Peyer's patch (tissue), 4 donors: ENCODE results near the gene PAN3. TPM values are rescaled to one million over a fixed set of nuclear protein-coding genes. Genes with fewer than 3 reads are reported as not detected.
"Not testable (repeated sequence)": the region's sequence is repeated elsewhere in the genome, so short reads cannot be mapped to it uniquely, and the experiment has no call there.

Source experiments
- DNase-seq, 3 donors: peaks; one replicate each; pipeline ENCODE4 v3.0.0-alpha.2; 2017 to 2019
- H3K27ac ChIP-seq, 4 donors: fragments of 200-600 bp; sonication (generic); one replicate each; pipeline ENCODE4 v1.5.1; 2016 to 2019
- H3K27me3 ChIP-seq, 2 donors: fragments of 200-600 bp; sonication (generic); one replicate each; pipeline ENCODE4 v1.5.1; 2019
- H3K36me3 ChIP-seq, 3 donors: fragments of 200-600 bp; sonication (generic); one replicate each; pipeline ENCODE4 v1.5.1; 2016 to 2019
- H3K4me1 ChIP-seq, 4 donors: fragments of 200-600 bp; sonication (generic); one replicate each; pipeline ENCODE4 v1.5.1; 2016 to 2019
- H3K4me3 ChIP-seq, 4 donors: fragments of 200-600 bp; sonication (generic); 1 replicate in 3 of 4; 2 replicates in 1 of 4; pipeline ENCODE4 v1.5.1; 2016 to 2019; ENCODE audit warnings: mild to moderate bottlenecking in 1 of 4
- H3K9me3 ChIP-seq, 4 donors: fragments of 200-600 bp; sonication (generic); one replicate each; pipeline ENCODE4 v1.5.1; 2016 to 2019; ENCODE audit warnings: mild to moderate bottlenecking in 1 of 4
- POLR2A ChIP-seq, 2 donors: fragments of 450-650 bp; IDR thresholded peaks; one replicate each; pipeline ENCODE4 v1.5.1; 2017; ENCODE audit warnings: antibody characterized with exemption in 2 of 2, mild to moderate bottlenecking in 2 of 2, moderate library complexity in 2 of 2
- total RNA-seq, 4 donors: library from RNA; depleted of rRNA; stranded (reverse); fragments of >200 nt; gene quantifications; one replicate each; pipeline ENCODE4 v1.1.0, GENCODE V29; 2016
- TF ChIP-seq, protein P1 (sequence below), 6 experiments: fragments of 450-650 bp in 4 of 6; fragments of 200-600 bp in 2 of 6; sonication (generic) in 1 of 6; IDR thresholded peaks; one replicate each; pipeline ENCODE4 v1.5.1; 2017 to 2019; ENCODE audit warnings: antibody characterized with exemption in 6 of 6, mild to moderate bottlenecking in 3 of 6, moderate library complexity in 1 of 6

The PAN3 gene
- total RNA-seq, 4 donors from 2014 or later, result 30.6 to 67.7 (median 48.5) TPM

- Histone ChIP-seq H3K27me3 (no peaks in the 10 kb centered on the region), H3K27ac (peak overlapping the region; percentile 96 to 100 (median 98)), H3K4me1 (peaks cover 0 to 20% (median 6%) of the 10 kb centered on the region in 4 donors), H3K36me3 (no peaks in the 10 kb centered on the region), H3K9me3 (no peaks in the 10 kb centered on the region), H3K4me3 (peak overlapping the region; percentile 87 to 100 (median 97))
- DNase-seq, result peak; percentile 86 to 93 (median 88)
- TF ChIP-seq, protein P1, sequence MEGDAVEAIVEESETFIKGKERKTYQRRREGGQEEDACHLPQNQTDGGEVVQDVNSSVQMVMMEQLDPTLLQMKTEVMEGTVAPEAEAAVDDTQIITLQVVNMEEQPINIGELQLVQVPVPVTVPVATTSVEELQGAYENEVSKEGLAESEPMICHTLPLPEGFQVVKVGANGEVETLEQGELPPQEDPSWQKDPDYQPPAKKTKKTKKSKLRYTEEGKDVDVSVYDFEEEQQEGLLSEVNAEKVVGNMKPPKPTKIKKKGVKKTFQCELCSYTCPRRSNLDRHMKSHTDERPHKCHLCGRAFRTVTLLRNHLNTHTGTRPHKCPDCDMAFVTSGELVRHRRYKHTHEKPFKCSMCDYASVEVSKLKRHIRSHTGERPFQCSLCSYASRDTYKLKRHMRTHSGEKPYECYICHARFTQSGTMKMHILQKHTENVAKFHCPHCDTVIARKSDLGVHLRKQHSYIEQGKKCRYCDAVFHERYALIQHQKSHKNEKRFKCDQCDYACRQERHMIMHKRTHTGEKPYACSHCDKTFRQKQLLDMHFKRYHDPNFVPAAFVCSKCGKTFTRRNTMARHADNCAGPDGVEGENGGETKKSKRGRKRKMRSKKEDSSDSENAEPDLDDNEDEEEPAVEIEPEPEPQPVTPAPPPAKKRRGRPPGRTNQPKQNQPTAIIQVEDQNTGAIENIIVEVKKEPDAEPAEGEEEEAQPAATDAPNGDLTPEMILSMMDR (IDR thresholded peaks at IDR 0.05), result no peak
- TF ChIP-seq POLR2A (IDR thresholded peaks at IDR 0.05), result peak; percentile 37 to 49
Measured at GRCh38 chr13:28138756-28139470, 568 bp downstream of the PAN3 start.

DNA sequence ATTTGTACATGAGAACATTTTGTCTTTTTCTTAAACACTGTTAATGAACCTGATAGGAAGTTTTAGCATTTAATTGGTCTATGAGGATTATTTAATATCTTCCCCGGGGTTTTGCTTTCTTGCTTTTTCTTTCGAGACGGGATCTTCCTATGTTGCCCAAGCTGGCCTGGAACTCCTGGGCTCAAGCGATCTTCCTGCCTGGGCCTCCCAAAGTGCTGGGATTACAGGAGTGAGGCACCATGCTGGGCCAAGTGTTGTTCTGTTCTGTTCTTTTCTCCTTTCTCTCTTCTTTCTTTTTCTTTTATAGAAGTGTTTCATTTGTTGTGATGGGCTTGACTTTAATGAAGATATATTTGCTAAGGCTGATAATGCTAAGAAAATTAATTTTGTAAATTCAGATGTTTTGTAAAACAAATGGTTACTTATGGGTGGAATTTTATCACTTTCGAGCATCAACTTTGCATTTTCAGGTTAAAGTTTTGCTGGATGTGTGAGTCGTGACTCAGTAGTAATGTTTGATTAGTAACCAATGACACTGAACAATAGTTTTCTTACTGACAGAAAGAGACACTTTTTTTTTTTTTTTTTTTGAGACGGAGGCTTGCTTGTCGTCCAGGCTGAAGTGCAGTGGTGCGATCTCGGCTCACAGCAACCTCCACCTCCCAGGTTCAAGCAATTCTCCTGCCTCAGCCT, 2.2 kb downstream of the PAN3 start:
- Histone ChIP-seq H3K9me3 (no peaks in the 10 kb centered on the region), H3K4me3 (peak overlapping the region in 3 of 4 donors; percentile 87 to 100 (median 99)), H3K36me3 (no peaks in the 10 kb centered on the region), H3K4me1 (peaks cover 0 to 20% (median 7%) of the 10 kb centered on the region in 4 donors), H3K27ac (peak overlapping the region in 2 of 4 donors; percentile 99 to 100), H3K27me3 (no peaks in the 10 kb centered on the region)
- TF ChIP-seq, protein P1 (IDR thresholded peaks at IDR 0.05), result no peak
- no peak for TF ChIP-seq POLR2A (IDR thresholded peaks at IDR 0.05)
- DNase-seq, result no peak

- not testable (repeated sequence) for H3K36me3 ChIP-seq, H3K27me3 ChIP-seq, H3K9me3 ChIP-seq, DNase-seq, H3K27ac ChIP-seq, H3K4me3 ChIP-seq
- H3K4me1 ChIP-seq, result peaks cover 0 to 20% (median 9%) of the 10 kb centered on the region in 4 donors
Measured at GRCh38 chr13:28141542-28141941, 3.2 kb downstream of the PAN3 start.

DNA sequence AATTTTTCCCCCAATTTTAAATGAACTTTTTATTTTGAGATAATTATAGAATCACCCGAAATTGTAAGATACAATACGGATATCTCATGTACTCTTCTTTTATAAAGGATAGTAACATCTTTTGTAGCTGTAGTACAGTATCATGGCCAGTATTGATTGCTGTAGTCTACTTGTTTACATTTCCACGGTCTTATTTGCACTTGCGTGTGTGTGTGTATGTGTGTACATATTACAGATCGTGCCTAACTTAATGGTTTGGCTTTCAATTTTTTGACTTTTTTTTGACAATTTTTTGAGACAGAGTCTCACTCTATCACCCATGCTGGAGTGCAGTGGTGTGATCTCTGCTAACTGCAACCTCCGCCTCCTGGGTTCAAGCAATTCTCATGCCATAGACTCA, 6.7 kb downstream of the PAN3 start:
- no peaks in the 10 kb centered on the region for H3K9me3 ChIP-seq
- TF ChIP-seq POLR2A (IDR thresholded peaks at IDR 0.05), result no peak
- TF ChIP-seq, protein P1 (IDR thresholded peaks at IDR 0.05), result no peak
- no peak overlapping the region for H3K27ac ChIP-seq
- H3K27me3 ChIP-seq, result no peaks in the 10 kb centered on the region
- H3K4me3 ChIP-seq, result no peak overlapping the region
- no peaks in the 10 kb centered on the region for H3K36me3 ChIP-seq
- peaks cover 0 to 19% (median 2%) of the 10 kb centered on the region in 4 donors for H3K4me1 ChIP-seq
- DNase-seq, result no peak

DNA sequence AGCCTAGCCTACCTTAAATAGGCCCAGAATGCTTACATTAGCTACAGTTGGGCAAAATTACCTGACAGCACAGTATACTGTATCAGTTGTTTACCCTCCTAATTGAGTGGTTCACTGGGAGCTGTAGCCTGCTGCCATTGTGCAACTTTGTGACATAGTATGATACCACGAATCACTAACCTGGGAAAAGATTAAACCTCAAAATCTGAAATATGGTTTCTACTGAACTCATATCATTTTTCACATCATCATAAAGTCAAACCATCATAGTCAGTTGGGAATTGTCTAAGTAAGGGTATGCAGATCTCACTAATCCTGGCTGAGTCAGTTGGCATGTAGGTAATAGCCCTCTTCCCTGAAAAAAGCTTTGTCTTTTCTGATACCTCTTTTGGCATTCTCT, 9.2 kb downstream of the PAN3 start:
- Histone ChIP-seq H3K27ac (no peak overlapping the region), H3K27me3 (no peaks in the 10 kb centered on the region), H3K9me3 (no peaks in the 10 kb centered on the region), H3K36me3 (no peaks in the 10 kb centered on the region), H3K4me3 (no peak overlapping the region), H3K4me1 (peaks cover 0 to 14% (median 2%) of the 10 kb centered on the region in 4 donors)
- TF ChIP-seq POLR2A (IDR thresholded peaks at IDR 0.05), result no peak
- TF ChIP-seq, protein P1 (IDR thresholded peaks at IDR 0.05), result no peak
- no peak for DNase-seq

DNA sequence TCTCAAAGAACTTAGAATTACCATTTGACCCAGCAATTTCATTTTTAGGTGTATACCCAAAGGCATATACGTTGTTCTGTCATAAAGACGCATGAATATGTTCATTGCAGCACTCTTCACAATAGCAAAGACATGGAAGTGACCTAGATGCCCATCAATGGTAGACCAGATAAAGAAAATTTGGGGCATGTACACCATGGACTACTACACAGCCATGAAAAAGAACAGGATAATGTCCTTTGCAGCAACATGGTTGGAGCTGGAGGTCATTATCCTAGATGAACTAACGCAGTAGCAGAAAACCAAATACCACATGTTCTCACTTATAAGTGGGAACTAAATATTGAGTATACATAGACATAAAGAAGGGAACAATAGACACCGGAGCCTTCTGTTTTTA, 20.7 kb downstream of the PAN3 start:
- Histone ChIP-seq H3K36me3 (no peaks in the 10 kb centered on the region), H3K4me3 (no peak overlapping the region), H3K27ac (no peak overlapping the region), H3K4me1 (peaks cover 0 to 33% (median 1%) of the 10 kb centered on the region in 4 donors), H3K27me3 (no peaks in the 10 kb centered on the region), H3K9me3 (no peaks in the 10 kb centered on the region)
- DNase-seq, result no peak
- TF ChIP-seq, protein P1 (IDR thresholded peaks at IDR 0.05), result no peak
- no peak for TF ChIP-seq POLR2A (IDR thresholded peaks at IDR 0.05)
